ENCODE results near the gene PIK3R5.
"Not testable (repeated sequence)": the region's sequence is repeated elsewhere in the genome, so short reads cannot be mapped to it uniquely, and the experiment has no call there.

The PIK3R5 gene

DNA sequence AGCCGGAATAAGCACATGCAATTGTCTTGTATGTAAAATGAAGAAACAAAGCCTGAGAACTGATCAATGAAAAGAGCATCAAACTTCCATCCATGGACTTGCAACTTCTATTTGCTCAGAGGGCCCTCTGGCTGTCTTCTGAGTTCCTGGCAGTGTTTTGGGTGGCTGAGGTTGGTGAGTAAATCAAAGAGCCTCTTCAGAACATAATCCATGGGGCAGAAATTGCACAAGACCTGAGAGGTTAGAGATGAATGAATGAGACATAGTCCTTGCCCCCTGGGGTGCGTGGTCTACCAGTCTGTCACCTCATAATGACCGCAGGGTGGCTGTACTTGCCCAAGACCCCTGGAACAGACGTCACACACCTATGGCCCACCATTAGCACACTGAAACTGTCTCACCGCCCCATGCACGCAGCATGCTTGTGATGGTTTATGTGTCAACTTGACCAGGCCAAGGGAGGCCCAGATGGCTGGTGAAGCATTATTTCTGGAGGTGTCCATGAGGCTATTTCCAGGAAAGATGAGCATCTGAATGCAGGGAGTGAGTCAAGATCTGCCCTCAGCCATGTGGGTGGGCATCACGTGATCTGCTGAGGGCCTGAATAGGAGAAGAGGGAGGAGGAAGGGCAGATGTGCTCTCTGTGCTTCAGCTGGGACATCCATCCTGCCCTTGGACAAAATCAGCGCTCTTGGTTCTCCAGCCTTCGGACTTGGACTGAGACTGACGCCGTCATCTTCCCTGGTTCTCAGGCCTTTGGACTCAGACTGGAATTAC, 106.3 kb downstream of the PIK3R5 start:
- peak; percentile 87 for DNase-seq (ENCODE audit: low read depth)
- H3K4me3 ChIP-seq (ENCODE audit: low read depth, low read length), result no peak overlapping the region

DNA sequence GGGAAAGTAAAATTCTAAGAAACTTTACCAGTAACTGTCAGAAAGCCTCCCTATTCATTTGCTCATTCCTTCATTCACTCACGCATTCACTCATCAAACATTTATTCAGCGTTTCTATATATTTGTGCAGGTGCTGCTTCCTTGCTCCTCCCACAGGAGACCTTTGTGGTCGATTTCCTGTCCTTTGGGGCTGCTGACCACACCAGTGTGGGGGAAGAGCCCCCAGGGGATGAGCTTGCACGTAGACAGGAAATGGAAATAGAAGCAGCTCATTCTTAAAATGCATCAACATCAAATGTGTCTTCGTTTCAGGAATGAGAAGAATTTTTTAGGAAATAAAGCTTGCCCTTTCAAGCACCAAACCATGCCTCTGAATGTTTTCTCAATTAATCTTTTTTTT, 107.6 kb downstream of the PIK3R5 start:
- DNase-seq (ENCODE audit: low read depth), result peak; percentile 90
- TF ChIP-seq MYC (IDR thresholded peaks at IDR 0.05; ENCODE audit: low read depth, low read length) (no peak), POLR2A (IDR thresholded peaks at IDR 0.05; ENCODE audit: extremely low read depth, insufficient read length) (no peak)
- TF ChIP-seq, protein P1, sequence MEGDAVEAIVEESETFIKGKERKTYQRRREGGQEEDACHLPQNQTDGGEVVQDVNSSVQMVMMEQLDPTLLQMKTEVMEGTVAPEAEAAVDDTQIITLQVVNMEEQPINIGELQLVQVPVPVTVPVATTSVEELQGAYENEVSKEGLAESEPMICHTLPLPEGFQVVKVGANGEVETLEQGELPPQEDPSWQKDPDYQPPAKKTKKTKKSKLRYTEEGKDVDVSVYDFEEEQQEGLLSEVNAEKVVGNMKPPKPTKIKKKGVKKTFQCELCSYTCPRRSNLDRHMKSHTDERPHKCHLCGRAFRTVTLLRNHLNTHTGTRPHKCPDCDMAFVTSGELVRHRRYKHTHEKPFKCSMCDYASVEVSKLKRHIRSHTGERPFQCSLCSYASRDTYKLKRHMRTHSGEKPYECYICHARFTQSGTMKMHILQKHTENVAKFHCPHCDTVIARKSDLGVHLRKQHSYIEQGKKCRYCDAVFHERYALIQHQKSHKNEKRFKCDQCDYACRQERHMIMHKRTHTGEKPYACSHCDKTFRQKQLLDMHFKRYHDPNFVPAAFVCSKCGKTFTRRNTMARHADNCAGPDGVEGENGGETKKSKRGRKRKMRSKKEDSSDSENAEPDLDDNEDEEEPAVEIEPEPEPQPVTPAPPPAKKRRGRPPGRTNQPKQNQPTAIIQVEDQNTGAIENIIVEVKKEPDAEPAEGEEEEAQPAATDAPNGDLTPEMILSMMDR (IDR thresholded peaks at IDR 0.05; ENCODE audit: low read depth, low read length), result no peak
- TF ChIP-seq, protein P2, sequence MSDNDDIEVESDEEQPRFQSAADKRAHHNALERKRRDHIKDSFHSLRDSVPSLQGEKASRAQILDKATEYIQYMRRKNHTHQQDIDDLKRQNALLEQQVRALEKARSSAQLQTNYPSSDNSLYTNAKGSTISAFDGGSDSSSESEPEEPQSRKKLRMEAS (IDR thresholded peaks at IDR 0.05; ENCODE audit: low read depth, low read length), result no peak
- peak overlapping the region; percentile 23 for H3K4me3 ChIP-seq (ENCODE audit: low read depth, low read length)

More for the DNA sequence above, 106.3 kb downstream of the PIK3R5 start:
- TF ChIP-seq MYC (IDR thresholded peaks at IDR 0.05; ENCODE audit: low read depth, low read length) (peak; percentile 36; the same call in 1 of the 2 replicates), POLR2A (IDR thresholded peaks at IDR 0.05; ENCODE audit: extremely low read depth, insufficient read length) (no peak)
- TF ChIP-seq, protein P2 (IDR thresholded peaks at IDR 0.05; ENCODE audit: low read depth, low read length), result peak; percentile 82
- TF ChIP-seq, protein P1 (IDR thresholded peaks at IDR 0.05; ENCODE audit: low read depth, low read length), result no peak

DNA sequence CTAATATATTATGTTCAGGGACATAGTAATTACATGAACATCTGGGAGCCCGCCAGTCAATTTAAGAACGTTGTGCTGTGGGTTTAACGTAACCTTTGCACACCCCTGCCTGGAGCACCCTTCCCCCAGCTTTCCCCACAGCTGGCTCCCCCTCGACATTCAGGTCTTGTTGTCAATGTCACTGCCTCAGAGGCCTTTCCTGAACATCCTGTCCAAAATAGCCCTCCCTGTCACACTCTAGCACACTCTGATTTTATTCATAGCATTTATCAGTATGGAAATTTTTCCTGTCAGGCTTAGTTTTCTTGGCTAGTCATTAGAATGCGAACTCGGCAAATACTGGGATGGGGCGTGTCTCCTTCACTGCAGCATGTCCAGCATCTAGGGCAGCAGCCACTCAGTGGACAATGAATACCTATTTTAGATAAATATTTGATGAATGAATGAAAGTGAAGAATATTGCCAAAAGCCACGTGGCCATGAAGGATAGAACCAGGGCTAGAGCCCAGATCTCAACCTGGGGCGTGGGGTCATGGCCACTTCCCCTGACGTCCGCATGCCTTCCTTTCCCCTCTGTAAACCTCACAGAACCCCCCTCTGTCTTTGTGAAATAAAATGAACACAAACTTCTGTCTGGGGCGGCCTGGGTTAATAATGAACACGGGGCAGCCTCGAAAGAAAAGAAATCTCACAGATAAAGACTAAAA, 108.5 kb downstream of the PIK3R5 start:
- TF ChIP-seq, protein P2 (IDR thresholded peaks at IDR 0.05; ENCODE audit: low read depth, low read length), result no peak
- no peak for TF ChIP-seq POLR2A (IDR thresholded peaks at IDR 0.05; ENCODE audit: extremely low read depth, insufficient read length)
- no peak for TF ChIP-seq MYC (IDR thresholded peaks at IDR 0.05; ENCODE audit: low read depth, low read length)
- TF ChIP-seq, protein P1 (IDR thresholded peaks at IDR 0.05; ENCODE audit: low read depth, low read length), result no peak
- H3K4me3 ChIP-seq (ENCODE audit: low read depth, low read length), result no peak overlapping the region
- peak; percentile 32 for DNase-seq (ENCODE audit: low read depth)

DNA sequence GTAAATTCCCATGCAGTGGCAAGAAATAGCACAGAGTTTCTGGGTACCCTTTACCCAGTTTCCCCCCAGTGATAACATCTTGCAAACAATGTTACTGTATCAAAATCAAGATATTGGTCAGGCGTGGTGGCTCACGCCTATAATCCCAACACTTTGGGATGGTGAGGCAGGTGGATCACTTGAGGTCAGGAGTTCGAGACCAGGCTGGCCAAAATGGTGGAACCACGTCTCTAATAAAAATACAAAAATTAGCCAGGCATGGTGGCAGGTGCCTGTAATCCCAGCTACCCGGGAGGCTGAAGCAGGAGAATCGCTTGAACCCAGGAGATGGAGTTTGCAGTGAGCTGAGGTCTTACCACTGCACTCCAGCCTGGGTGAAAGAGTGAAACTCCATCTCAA, 109.3 kb downstream of the PIK3R5 start:
- not testable (repeated sequence) for H3K4me3 ChIP-seq (ENCODE audit: low read depth, low read length); DNase-seq (ENCODE audit: low read depth)

DNA sequence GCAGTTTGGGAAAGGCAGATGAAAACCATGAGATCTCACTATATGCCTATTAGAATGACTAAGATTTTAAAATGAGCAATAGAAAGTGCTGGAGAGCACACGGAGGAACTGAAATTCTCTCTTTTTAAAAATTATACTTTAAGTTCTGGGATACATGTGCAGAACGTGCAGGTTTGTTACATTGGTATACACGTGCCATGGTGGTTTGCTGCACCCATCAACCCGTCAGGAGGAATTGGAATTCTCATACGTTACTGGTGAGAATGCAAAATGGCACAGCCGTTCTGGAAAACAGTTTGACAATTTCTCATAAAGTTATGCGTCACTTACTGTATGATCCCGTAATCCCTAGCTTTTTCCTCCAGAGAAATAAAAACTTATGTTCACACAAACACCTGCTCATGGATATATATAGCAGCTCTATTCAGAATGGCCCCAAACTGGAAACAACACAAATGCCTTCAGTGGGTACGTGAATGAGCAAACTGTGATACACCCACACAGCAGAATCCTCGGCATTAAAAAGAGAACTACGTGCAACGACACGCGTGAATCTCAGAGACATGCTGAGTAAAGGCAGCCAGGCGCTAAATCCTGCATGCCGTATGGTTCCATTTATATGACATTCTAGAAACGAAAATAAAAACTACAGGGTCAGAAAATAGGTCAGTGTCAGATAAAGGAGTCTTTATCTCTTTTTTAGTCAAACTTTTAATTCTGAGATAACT, 109.9 kb downstream of the PIK3R5 start:
- DNase-seq (ENCODE audit: low read depth), result no peak
- H3K4me3 ChIP-seq (ENCODE audit: low read depth, low read length), result no peak overlapping the region
- TF ChIP-seq MYC (IDR thresholded peaks at IDR 0.05; ENCODE audit: low read depth, low read length), result no peak
- no peak for TF ChIP-seq POLR2A (IDR thresholded peaks at IDR 0.05; ENCODE audit: extremely low read depth, insufficient read length)
- TF ChIP-seq, protein P2 (IDR thresholded peaks at IDR 0.05; ENCODE audit: low read depth, low read length), result no peak
- TF ChIP-seq, protein P1 (IDR thresholded peaks at IDR 0.05; ENCODE audit: low read depth, low read length), result no peak

DNA sequence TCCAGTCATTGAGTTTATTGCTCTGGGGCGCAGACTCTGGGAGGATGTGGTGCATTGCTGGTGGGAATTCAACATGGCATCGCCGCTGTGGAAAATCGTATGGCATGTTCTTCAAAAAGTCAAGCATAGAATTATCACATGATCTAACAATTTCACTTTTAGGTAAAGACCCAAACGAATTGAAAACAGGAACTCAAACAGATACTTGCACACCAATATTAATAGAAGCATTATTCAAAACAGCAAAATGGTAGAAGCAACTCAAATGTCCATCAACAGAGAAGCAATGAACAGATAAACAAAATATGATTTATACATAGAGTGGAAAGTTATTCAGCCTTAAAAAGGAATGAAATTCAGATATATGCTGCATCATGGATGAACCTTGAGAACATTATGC, 113.9 kb downstream of the PIK3R5 start:
- no peak overlapping the region for H3K4me3 ChIP-seq (ENCODE audit: low read depth, low read length)
- TF ChIP-seq MYC (IDR thresholded peaks at IDR 0.05; ENCODE audit: low read depth, low read length) (no peak), POLR2A (IDR thresholded peaks at IDR 0.05; ENCODE audit: extremely low read depth, insufficient read length) (no peak)
- TF ChIP-seq, protein P1 (IDR thresholded peaks at IDR 0.05; ENCODE audit: low read depth, low read length), result no peak
- TF ChIP-seq, protein P2 (IDR thresholded peaks at IDR 0.05; ENCODE audit: low read depth, low read length), result no peak
- no peak for DNase-seq (ENCODE audit: low read depth)
